Umbilical cord (tissue), 2 donors: Measurements from ENCODE around the gene SLC38A10. TPM values are rescaled to one million over a fixed set of nuclear protein-coding genes. Genes with fewer than 3 reads are reported as not detected.

Experiments used
- DNase-seq: peaks from one replicate; pipeline ENCODE4 v3.0.0-alpha.2; 2015; ENCODE audit warnings: low spot score
- total RNA-seq: library from RNA; depleted of rRNA; stranded (reverse); fragments of >200 nt; gene quantifications from one replicate; pipeline ENCODE4 v1.2.3, GENCODE V29; 2014; ENCODE audit warnings: low replicate concordance; ENCODE audit not compliant: insufficient read depth

SLC38A10 gene
- total RNA-seq, 1 donor from 2014 or later: 48.6 TPM

DNA sequence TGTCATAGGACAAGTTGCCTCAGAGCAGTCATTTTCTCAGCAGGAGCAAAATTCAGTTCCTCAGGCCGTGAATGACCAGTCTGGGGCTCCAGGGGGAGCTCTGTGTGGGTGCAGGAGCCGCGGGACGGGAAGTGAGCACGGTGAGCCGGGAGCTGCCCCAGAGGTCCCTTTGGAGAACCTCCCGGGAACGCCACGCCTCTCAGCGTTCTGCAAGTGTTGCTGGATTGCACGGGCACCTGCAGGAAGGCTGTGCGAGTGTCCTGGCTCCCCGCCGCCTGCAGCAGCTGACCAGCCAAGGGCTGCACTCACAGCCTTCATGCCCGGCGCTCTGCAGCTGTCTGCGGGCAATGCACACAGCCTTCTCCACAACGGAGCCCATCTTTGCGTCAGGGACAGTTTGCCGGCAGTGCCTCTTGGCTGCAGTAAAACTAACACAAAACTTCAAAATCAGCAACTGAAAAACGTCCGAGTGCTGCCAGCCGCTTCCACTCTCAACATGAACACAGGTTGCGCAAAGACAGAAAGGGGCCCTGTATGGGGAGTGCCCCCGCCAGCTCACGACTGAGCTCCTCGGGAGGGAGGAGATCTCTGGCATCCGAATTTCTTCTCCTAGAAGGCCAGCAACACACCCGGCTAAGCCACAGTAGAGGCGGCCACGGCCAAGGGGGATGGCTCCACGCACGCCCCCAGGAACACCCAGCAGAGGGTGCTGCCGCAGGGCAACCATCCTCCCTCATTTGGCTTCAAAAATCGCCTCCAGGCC is 40.0 kb downstream of the SLC38A10 start:
- DNase-seq: peak; percentile 84

DNA sequence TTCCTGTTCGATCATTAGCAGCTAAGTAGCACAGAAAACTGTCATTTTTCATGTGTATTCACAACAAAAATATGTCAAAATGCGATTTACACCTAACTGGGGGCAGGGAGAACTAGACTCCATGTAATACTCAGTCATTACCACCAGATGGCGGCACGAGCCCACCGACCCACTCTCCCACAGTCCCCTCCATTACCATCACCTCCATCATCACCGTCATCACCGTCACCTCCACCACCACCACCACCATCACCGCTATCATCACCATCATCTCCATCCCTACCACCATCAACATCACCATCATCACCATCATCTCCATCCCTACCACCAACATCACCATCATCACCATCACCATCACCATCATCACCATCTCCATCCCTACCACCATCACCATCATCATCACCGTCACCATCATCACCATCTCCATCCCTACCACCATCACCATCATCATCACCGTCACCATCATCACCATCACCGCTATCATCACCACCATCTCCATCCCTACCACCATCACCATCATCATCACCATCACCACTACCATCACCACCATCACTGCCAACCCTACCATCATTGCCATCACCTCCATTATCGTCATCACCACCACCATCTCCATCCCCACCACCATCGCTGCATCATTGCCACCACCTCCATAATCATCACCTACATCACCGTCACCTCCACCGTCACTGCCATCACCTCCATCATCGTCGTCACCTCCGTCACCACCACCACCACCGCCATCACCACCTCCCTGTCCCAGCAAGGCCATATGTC is 41.6 kb downstream of the SLC38A10 start:
- DNase-seq: peak; percentile 25

DNA sequence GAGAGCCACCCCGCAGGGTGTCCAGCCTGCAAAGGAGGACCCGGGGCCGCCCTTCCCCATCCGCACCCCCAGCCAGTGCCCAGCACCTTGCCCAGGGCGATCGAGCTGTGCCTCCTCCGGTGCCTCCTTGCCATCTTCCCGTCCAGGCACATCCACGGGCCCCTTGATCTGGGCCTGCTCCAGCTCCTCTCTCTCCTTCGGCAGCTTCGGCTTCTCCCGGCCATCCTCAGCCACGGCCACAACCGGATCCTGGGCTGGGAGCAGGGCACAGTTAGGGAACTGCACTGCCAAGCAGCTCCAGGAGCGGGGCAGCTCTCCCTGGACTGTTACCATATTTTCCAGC is 42.1 kb downstream of the SLC38A10 start:
- DNase-seq: no peak

DNA sequence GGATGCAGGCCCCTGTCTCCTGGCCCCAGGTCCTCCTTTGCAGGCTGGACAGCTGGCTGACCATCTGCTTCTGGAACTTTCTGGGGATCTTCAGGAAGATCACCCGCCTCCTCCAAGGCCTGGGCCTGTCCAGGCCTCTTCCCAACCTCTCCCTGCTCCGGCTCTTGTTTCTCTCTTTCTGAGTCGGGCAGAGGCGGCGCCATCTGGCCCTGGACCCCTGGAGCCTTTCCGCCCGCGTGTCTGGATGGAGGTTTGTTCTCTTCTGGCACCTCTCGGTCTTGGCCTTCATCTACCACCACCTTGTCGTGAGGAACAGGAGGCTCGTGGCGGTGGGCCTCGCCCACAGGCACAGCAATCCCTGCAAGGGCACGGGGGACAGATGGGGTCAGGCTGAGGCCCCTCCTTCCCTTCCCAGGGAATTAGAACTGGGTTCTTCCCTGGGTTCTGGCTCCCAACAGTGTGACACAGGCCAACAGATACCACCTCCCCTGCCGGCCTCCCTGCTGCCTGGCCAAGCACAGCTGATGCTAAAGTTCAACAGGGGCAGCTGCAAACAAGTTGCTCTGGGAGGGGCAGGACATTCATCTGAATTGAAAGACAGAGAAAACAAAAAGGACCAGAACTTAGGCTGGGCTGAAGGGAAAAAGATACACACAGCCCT is 42.7 kb downstream of the SLC38A10 start:
- no peak for DNase-seq

DNA sequence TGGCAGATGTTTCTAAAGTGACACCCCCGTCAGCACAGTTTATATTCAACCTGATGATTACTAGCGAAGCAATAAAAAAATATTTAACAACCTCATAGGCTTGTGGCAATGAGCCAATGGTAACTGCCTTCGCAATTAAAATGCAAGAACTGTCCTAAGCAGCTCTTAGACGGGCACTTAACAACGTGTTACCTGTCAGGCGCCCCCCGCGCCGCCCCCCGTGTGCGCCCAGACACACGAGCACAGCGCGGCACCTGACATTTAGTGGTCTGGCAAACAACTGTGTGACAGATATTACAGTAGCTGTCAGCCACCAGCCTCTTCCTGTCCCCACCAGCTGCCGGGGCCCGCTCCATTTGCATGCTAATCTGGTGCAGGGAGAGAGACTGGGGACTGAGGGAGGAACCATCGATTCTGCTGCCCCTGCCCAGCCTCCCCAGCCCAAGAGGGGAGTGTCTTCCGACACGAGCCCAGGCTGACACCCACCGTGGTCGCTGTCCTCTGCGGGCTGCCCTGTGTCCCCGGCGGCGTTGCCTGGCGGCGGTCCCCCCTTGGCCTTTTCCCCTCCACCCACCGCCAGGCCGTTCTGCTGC is 43.3 kb downstream of the SLC38A10 start:
- DNase-seq: no peak

DNA sequence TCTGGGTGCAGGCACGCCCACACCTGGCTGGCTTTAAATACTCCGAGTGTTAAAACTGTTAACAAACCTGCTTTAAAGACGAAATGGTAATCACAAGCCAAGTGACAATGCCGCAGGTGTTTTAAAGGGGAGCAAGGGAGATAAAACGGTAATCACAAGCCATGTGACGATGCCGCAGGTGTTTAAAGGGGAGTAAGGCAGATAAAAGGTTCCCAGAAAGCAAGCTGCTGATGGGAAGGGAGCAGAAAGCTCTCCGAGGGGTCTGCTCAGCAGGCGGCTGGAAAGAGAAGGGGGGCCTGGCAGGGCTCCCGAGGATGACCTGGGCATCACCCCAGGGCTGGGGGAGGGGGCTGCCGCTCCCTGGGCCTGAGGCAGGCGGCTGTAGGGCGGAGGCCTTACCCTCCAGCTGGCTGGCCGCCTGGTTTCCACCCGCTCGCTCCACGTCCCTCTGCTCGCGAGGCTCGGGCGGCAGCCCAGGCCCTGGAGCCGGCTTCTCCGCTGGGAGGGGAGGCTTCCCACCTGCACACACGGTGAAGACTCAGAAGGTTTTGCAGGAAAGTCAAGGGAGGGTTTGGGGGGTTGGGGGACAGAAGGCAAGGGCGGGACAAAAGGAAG is 43.9 kb downstream of the SLC38A10 start:
- no peak for DNase-seq

DNA sequence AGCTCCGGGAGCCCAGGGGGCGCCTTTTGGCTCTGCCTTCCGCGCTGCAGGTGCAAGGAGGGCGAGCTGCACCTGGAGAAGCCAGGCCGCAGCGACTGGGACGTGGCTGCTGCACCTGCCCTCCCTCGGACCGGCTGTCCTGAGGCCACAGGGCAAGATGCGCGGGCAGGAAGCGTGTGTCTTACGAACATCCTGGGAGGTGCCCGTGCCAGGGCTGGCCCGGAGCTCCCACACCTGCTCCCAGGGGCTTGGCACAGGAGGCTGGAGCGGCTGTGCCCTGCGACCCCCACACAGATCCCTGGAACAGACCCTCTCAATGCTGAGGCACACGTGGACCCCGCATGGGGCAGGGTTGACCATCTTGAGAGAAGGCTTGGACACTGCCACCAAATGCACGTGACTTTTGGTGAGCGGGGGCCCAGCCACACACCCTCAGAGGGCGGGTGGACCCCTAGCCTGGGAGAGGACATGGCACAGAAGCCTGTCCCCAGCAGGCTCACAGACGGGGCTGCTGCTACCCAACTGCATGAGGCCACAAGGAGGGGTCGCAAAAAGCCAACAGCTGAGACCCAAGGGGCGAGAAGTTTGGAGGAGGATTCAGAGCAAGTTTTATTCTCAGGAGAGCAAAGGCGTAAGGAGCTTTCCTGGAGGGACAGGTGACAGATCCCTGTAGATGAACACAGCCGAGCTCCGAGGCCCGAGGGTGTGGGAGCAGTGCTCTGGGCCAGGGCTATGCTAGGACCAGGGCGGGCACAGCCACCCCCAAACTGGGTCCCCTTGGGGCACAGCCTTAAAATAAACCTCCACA is 44.6 kb downstream of the SLC38A10 start:
- no peak for DNase-seq

DNA sequence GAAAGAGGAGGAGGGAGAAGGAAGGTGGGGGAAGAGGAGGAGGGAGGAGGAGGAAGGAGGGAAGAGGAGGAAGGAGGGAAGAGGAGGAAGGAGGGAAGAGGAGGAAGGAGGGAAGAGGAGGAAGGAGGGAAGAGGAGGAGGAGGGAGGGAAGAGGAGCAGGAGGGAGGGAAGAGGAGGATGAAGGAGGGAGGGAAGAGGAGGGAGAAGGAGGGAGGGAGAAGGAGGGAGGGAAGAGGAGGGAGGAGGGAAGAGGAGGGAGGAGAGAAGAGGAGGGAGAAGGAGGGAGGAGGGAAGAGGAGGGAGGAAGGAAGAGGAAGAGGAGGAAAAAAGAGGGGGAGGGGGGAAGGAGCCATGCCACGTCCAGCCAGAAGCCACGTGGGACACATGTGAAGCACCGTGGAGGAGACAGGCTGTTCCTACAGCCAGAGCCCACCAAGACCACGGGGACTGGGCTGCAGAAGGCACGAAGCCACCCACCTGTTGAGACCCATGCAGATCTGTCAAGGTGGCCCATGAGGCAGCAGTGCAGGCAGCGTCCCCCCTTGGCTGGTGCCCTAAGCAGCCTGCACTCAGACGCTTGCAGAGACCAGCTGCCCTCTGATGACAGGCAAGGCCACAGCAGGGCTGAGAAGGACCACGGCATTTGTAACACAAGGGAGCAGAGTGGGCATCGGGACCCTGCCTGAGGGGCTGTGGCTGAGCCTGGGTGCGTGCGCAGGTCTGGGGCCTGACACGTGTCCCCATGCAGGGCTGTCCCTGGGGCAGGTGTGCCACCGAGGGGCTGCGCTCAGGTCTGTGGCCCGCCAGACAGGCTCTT is 45.7 kb downstream of the SLC38A10 start:
- no peak for DNase-seq

DNA sequence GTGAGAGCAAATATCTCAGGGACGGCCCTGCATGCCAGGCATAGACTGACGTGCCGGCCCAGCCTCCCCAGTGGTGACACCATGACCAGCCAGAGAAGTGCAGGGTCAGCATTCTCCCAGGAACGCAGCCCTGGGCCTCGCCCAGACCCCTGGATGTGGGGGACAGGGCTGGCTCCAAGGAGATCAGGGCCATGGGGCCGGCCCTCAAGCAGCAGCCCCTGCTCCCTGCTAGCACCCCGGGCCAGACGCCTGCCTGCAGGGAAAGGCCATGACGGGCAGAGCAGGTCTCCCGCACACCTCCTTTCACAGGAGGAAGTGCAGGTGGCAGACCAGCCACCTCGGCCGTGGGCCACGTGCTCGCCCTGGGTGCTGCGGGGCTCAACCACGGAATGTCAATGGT is 46.5 kb downstream of the SLC38A10 start:
- no peak for DNase-seq

DNA sequence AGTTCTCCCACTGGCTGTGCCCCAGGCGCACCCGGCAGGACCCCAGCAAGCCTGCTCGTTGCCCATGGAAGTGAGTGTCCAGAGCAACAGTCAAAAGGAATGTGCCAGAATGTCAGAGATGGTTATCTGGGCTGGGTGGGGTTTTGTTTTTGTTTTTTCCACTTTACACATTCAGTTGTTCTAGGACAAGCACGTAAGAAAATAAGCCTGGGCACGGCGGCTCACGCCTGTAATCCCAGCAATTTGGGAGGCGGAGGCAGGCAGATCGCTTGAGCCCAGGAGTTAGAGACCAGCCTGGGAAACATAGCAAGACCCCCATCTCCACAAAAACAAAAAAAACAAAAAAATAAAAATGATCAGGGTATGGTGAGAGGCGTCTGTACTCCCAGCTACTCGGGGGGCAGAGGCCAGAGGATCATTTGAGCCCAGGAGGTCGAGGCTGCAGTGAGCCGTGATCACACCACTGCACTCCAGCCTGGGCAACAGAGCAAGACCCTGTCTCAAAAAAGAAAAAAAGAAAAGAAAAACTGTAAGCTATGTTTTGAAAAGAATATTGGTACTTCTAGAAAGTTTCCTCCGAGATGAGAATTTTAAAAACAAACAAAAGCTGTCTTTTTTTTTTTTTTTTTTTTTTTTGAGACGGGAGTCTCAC is 47.6 kb downstream of the SLC38A10 start:
- no peak for DNase-seq

DNA sequence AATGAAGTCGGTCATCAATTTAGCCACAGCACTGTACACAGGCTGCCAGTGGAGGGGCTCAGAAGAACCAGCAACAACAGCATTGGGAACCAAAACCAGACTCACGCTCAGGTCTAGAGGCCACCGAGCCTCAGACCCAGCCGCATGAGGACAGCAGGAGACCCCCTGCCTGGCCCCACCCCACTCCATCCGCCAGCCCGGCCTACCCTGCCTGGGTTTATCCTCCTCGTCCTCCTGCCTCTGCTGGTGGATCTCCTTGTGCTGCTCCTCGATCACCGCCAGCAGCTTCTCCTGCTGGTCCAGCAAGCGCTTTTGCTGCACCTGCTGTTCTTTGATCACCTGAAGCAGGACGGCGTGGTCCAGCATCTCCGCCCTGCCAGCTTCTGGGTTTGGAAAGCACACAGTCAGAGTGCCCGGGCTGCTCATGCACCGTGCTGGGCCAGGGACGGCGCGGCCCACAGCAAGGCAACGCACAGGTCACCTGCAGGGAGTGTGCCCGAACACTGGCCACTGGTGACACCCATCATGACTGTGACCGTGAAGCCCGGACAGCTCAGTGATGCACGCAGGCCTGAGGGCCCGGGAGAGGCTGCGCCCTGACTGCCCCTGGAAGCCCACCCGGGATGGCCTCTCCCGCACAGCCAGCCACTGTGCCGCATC is 48.3 kb downstream of the SLC38A10 start:
- no peak for DNase-seq

DNA sequence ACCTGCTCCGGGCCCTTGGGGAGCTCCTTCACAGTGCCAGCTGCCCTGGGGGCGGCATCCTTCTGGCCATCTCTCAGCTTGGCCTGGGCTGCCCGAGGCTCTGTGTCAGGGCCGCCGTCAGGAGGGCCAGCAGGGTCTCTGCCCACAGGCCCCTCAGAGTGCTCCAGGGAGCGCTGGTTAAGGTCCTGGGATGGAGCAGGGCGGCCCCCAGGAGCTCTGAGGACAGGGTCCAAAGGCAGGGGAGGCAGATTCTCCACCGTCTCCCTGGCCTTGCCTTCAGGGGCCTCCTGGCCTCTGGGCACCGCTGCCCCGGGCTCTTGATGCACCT is 48.8 kb downstream of the SLC38A10 start:
- DNase-seq: no peak

DNA sequence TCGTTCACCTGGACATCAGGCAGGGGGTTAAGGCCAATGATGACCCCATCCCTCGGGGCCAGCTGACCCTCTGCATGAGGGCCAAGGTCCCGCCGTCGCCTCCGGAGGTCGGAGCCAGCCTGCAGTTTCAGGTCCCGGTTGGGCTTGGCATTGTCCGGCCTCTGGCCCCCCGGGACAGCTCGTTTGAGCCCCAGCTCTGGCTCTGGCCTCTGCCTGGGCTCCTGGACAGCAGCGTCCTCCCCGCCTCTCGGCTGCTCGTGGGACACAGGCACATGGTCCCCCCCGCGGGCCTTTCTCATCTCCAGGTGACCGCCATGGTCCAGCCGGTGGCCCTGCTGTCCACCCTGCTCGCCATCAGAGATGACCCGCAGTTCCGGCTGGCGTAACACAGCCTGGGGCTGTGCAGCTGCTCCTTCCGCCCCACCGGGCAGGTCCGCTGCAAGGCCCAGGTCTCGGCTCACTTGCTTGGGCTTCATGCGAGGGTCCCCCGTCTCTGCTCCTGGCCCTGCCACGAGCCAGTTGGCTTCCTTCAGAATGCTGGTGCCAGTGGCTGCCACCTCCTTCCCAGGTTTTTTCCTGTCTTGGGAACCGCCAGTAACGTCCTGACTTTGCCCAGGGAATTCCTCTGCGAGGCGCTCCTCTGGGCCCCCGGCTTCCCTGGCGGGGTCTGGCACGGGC is 49.3 kb downstream of the SLC38A10 start:
- DNase-seq: no peak

DNA sequence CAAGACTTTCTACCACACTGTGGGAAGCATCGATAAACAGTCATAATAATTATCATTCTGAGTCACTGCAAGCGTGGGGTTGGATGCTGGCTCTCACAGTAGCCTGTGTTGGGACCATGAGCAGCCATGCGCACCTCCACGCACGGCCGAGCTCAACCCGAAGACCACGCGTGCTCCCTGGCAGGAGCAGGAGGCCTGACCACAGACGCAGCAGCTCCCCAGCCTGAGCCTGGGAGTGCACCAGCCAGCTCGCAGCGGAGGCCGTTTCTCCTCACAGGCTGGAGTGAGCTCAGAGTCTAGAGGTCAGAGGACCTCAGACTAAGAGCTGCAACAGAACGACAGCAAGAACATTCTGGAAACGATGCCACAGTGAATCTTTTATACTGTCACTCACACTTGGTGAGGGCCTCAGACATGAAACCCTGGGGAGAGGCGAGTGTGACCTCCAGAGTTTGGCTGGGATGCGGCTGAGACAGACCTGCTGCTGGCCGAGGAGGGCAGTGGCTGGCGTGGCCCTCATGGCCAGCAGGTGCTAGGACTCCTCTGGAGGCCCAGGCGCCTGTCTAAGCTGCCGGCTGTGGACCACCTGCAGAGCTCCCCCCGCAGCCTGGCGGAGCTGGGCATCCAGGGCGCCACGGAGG is 50.0 kb downstream of the SLC38A10 start:
- DNase-seq: no peak

DNA sequence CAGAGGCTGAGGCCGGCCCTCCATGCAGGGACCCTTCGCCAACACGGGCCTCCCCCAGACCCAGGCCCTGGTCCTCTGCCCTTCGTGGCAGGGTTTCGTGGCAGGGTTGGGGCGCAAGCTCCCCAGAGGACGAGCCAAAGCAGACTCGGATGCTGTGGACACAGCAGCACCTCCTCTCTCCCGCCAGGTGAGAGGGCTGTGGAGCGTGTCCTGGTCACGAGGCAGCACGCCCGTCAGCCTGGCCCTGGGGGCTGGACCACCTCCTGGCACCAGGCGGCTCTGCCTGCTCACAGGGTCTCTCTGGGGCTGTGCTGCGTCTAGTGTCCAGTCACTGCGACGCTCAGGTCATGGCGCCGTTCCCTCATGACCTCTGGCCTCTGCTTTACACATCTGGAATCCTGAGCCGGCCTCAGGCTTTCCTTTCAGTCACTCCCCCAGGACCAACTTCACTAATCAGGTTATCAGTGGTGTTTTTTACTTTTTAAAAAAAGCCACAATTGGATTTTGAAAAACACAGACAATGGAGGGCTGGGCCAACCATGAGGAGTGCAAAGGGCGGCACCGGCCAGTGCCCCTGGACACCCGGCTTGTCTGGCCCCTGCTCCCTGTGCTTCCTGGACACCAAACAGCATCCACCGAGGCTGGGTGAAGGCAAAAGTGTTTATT is 50.6 kb downstream of the SLC38A10 start:
- DNase-seq: no peak

DNA sequence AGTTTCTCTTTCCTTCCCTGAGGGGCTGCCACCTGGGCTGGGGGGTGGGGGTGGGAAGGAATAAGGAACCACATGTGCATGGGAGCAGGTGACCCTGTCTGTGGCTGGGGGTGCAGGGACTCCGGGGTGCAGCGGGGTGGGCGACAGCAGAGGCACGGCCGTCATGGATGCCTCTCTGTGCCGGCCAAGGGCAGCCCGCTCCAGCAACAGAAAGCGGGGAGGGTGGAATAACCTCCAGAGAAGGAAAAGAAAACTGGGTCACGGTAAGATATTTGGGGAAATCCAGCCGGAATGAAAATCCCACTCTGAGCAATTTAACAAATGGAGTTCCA is 51.8 kb downstream of the SLC38A10 start:
- no peak for DNase-seq

DNA sequence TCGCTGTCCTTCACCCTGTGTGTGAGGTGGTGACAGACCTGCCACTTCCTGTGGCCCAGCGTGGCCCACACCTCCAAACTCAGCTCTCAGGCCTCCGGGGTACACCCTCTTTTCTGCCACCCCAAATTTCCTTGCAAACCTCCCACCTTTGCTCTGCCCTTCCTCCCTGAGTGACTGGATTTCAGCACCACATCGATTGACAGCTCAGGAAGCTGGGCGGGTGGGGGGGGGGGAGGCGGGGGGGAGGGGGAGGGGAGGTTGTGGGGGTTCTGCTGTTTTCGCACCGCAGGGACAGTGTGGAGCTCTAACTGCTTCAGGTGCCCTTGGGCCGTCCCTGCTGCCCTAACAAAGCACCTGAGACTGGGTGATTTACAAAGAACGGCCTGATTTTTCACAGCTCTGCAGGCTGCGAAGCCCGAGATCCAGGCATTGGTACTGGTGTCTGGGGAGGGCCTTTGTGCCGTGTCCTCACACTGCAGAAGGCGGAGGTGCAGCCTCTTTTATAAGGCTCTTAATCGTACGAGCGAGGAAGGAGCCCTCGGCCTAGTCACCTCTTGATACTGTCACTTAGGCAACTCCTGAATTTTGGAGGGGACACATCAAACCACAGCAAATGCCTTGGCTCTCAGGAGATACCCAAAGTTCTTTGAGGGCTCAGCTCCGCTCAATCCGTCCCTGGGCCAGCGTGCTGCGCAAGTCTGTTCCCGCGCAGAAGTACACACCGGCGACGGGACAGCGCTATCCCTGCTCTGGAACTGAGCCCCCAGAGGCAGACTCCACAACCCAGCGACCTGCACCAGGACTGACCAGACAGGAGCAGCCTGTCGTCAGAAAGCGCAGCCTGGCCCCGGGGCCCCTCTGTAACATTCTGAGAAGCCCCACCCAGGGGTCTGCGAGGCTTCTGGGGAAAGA is 52.4 kb downstream of the SLC38A10 start:
- no peak for DNase-seq
